GM18951 (cell line): ENCODE measurements around the gene KDM4C.

Experiments
- POLR2A ChIP-seq: IDR thresholded peaks from 4 replicates; pipeline ENCODE4 v1.6.1; 2011; ENCODE audit warnings: mild to moderate bottlenecking; ENCODE audit not compliant: insufficient read length, insufficient read depth; ENCODE audit errors: extremely low read depth
- in situ Hi-C: fragments of 300-500 bp; cut with MboI; formaldehyde crosslinking; loops from one replicate; pipeline ENCODE4 v1.12.0; 2022; ENCODE audit warnings: low sequenced_read_pairs, mixed read lengths, inconsistent platforms; ENCODE audit not compliant: unreplicated experiment

Gene KDM4C

GRCh38 chr9:6838158-6838557 is 80.4 kb downstream of the KDM4C start:
- in situ Hi-C loops = no loop called here
- TF ChIP-seq POLR2A = no peak

DNA sequence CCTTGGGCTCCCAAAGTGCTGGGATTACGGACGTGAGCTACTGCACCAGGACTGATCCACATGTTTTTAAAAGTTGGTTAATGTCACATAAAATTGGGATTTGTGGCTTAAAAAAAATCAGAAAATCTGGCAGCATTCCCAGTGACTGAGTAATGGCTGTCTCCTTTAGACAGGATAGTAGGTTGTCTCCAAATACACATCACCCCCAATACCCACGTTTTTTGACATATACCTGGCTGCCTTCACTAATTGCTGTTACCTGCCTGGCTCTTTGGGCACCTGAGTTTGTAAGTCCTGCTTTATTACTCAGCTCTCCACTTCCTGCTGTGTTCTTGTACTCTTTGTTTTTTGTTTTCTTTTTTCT is 84.8 kb downstream of the KDM4C start:
- no peak for TF ChIP-seq POLR2A
- in situ Hi-C loops = no loop called here

DNA sequence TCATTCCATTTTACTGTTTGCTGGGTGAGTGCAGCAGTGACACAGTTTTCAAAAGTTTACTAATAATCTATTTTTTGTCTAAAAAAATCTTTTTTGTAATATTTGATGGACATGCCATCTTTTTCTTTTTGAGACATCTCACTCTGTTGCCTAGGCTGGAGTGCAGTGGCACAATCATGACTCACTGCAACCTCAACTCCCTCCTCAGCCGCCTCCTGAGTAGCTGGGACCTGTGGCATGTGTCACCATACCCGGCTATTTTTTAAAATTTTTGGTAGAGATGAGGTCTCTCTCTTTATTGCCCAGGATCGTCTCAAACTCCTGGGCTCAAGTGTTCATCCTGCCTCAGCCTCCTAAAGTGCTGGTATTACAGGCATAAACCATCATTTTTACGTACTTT is 86.0 kb downstream of the KDM4C start:
- no peak for TF ChIP-seq POLR2A
- in situ Hi-C loops = no loop called here

DNA sequence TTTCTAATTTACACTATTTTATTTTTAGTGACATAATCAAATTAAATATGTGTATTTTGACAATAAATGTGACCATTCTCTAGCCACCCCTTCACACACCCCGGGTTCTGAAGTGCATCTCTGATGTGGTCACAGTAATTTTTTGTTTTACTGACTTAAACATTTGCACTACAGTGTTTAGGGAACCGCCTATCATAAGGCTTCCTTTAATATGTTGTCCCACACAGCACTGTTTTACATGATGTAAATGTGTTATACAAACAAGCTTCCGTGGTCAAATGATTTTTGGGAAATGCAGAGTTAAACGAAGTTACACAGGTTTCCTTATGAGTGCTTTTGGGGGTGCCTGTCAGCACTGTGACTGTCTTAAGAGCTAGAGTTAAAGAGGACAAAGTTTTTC is 86.5 kb downstream of the KDM4C start:
- in situ Hi-C loops = no loop called here
- no peak for TF ChIP-seq POLR2A

DNA sequence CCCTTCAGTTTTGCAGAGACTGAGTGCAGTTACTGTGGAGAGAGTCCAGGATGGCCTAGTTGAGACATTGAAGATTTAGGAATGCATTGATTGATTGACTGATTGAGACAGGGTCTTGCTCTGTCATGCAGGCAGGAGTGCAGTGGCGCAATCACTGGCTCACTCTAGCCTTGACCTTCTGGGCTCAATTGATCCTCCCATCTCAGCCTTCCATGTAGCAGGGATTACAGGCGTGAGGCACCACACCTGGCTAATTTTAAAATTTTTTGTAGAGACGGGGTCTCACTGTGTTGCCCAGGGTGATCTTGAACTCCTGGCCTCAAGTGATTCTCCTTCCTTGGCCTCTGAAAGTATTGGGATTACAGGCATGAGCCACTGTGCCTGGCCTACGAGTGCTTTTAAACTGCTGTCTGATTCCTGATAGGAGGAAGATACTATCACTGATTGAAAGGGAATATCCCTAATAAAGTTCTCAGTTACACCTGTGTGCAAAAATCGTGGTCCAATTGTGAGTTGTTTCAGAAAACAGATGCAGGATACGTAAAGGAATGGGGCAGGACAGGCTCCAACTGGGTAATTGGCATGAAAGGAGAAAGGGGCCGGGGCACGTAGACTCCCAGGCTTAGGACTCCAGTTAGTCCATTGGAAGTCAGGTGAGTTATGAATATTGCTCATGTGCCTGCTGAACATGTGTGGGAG is 87.5 kb downstream of the KDM4C start:
- in situ Hi-C loops = no loop called here
- TF ChIP-seq POLR2A = no peak

DNA sequence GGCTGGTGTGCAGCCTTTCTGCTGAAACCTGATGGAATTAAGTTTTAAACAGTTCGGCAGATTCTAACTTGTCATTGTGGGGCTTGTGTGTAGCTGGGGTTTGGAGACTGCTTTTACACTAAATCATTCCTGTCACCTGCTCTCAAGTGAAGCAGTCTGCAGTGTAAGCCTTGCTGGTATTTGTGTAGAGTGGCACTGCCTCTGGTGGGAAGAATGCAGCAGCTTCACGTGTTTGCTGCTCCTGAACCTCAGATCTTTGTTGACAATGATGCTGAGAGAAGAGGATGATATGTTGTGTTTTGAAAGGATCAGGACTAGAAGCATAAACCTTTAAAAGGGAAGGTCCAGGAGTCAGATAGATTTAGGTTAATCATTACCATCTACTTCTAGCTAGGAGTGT is 88.1 kb downstream of the KDM4C start:
- TF ChIP-seq POLR2A = no peak
- in situ Hi-C loops = no loop called here

GRCh38 chr9:6852243-6852963 is 94.6 kb downstream of the KDM4C start:
- in situ Hi-C loops = no loop called here
- TF ChIP-seq POLR2A = no peak

- TF ChIP-seq POLR2A = no peak
- in situ Hi-C loops = no loop called here
These were observed 98.1 kb downstream of the KDM4C start for GRCh38 chr9:6855860-6856259.

GRCh38 chr9:6864102-6864501 is 106.3 kb downstream of the KDM4C start:
- no peak for TF ChIP-seq POLR2A
- in situ Hi-C loops = no loop called here

GRCh38 chr9:6869081-6869948 is 111.5 kb downstream of the KDM4C start:
- TF ChIP-seq POLR2A = no peak
- in situ Hi-C loops = no loop called here

- no peak for TF ChIP-seq POLR2A
- in situ Hi-C loops = no loop called here
These were observed 112.4 kb downstream of the KDM4C start for GRCh38 chr9:6870149-6870548.

- TF ChIP-seq POLR2A = no peak
- in situ Hi-C loops = no loop called here
These were observed 113.1 kb downstream of the KDM4C start for GRCh38 chr9:6870650-6871477.

GRCh38 chr9:6873857-6874256 is 116.1 kb downstream of the KDM4C start:
- TF ChIP-seq POLR2A = no peak
- in situ Hi-C loops = no loop called here
